ENCODE results near the gene DYRK1A. TPM values are rescaled to one million over a fixed set of nuclear protein-coding genes. Genes with fewer than 3 reads are reported as not detected.

Gene DYRK1A
- total RNA-seq, 3 donors from 2014 or later (not counting 1 experiment from before 2014, with no cell fraction given), result 149 to 166 (median 153) TPM

DNA sequence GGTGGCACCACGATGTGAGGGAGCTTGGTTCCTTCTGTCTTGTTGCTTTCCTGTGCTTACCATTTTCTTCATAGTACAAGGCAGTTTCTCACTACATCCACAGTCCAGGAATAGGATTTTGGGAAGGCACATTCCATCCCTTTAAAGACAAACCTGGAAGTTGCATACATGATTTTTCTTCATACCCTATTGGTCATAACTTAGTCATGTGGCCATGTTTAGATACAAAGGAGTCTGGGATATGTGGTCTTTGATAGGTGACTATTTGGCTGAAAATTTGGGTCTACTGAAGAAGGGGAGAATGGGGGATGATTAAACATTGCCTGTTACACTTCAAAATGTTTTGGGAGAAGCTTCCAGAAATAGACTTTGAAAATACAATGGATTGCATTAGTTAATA lies 7.0 kb downstream of the DYRK1A start:
- Mint-ChIP-seq H3K9me3 (no peaks in the 10 kb centered on the region), H3K4me3 (peak overlapping the region; percentile 21), H3K27me3 (ENCODE audit: low read depth in 2 of 2) (no peaks in the 10 kb centered on the region), H3K27ac (peak overlapping the region; percentile 86 to 97), H3K4me1 (peaks cover 85 to 86% of the 10 kb centered on the region in 2 donors), H3K36me3 (no peaks in the 10 kb centered on the region)
- Histone ChIP-seq H3K4me3 (ENCODE audit: low read length) (no peak overlapping the region), H3K27ac (ENCODE audit: low read length) (no peak overlapping the region), H3K36me3 (ENCODE audit: control insufficient read depth, insufficient read depth, low read length) (no peaks in the 10 kb centered on the region), H3K4me1 (ENCODE audit: control insufficient read depth, insufficient read depth, low read length) (peaks cover 46% of the 10 kb centered on the region), H3K9me3 (ENCODE audit: control insufficient read depth, insufficient read depth, low read length) (no peaks in the 10 kb centered on the region), H3K27me3 (ENCODE audit: control insufficient read depth, insufficient read depth, low read length) (no peaks in the 10 kb centered on the region)
- DNase-seq, result no peak
- TF ChIP-seq, protein P1, sequence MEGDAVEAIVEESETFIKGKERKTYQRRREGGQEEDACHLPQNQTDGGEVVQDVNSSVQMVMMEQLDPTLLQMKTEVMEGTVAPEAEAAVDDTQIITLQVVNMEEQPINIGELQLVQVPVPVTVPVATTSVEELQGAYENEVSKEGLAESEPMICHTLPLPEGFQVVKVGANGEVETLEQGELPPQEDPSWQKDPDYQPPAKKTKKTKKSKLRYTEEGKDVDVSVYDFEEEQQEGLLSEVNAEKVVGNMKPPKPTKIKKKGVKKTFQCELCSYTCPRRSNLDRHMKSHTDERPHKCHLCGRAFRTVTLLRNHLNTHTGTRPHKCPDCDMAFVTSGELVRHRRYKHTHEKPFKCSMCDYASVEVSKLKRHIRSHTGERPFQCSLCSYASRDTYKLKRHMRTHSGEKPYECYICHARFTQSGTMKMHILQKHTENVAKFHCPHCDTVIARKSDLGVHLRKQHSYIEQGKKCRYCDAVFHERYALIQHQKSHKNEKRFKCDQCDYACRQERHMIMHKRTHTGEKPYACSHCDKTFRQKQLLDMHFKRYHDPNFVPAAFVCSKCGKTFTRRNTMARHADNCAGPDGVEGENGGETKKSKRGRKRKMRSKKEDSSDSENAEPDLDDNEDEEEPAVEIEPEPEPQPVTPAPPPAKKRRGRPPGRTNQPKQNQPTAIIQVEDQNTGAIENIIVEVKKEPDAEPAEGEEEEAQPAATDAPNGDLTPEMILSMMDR (IDR thresholded peaks at IDR 0.05), result no peak
- ATAC-seq, result no peak
- no CpG with 5 or more reads among the region's 1 CpG for WGBS (ENCODE audit: insufficient coverage)
- intact Hi-C loops (cut with micrococcal nuclease), result loop anchor here (5.0 kb wide), 1 partner anchor 34 kb away; no protein-coding TSS in a partner anchor

DNA sequence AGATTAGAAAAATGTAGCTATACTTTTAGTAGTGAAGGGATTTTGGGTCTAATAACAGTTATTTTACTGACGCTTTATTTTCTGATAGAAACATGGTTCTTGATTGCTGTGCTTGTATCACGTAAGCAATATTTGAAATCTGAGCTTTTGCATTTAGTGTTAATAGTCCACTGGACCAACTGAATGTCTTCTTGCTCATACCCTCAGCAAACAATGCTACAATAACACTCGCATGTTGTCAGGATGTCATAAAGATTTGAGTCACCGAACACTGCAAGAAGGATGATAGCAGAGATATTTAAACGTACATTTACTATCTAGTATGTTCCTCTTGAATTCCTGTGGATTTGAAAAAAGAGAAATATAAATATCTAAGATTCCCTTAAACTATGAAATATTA lies 7.5 kb downstream of the DYRK1A start:
- no peaks in the 10 kb centered on the region for H3K9me3 ChIP-seq (ENCODE audit: control insufficient read depth, insufficient read depth, low read length)
- H3K27ac Mint-ChIP-seq, result peak overlapping the region; percentile 86 to 97
- no peaks in the 10 kb centered on the region for H3K36me3 ChIP-seq (ENCODE audit: control insufficient read depth, insufficient read depth, low read length)
- peaks cover 48% of the 10 kb centered on the region for H3K4me1 ChIP-seq (ENCODE audit: control insufficient read depth, insufficient read depth, low read length)
- TF ChIP-seq, protein P1 (IDR thresholded peaks at IDR 0.05), result no peak
- H3K36me3 Mint-ChIP-seq, result no peaks in the 10 kb centered on the region
- peak overlapping the region; percentile 40 for H3K27ac ChIP-seq (ENCODE audit: low read length)
- H3K27me3 ChIP-seq (ENCODE audit: control insufficient read depth, insufficient read depth, low read length), result no peaks in the 10 kb centered on the region
- H3K4me3 ChIP-seq (ENCODE audit: low read length), result no peak overlapping the region
- 72% methylated on average over 3 of the region's 5 CpGs for WGBS (ENCODE audit: insufficient coverage)
- ATAC-seq (no peak), DNase-seq (no peak)
- intact Hi-C loops (cut with micrococcal nuclease), result loop anchor here (5.0 kb wide), 1 partner anchor 33 kb away; no protein-coding TSS in a partner anchor
- no peaks in the 10 kb centered on the region for H3K9me3 Mint-ChIP-seq
- H3K4me3 Mint-ChIP-seq, result peak overlapping the region; percentile 70
- peaks cover 85 to 86% of the 10 kb centered on the region in 2 donors for H3K4me1 Mint-ChIP-seq
- no peaks in the 10 kb centered on the region for H3K27me3 Mint-ChIP-seq (ENCODE audit: low read depth in 2 of 2)

DNA sequence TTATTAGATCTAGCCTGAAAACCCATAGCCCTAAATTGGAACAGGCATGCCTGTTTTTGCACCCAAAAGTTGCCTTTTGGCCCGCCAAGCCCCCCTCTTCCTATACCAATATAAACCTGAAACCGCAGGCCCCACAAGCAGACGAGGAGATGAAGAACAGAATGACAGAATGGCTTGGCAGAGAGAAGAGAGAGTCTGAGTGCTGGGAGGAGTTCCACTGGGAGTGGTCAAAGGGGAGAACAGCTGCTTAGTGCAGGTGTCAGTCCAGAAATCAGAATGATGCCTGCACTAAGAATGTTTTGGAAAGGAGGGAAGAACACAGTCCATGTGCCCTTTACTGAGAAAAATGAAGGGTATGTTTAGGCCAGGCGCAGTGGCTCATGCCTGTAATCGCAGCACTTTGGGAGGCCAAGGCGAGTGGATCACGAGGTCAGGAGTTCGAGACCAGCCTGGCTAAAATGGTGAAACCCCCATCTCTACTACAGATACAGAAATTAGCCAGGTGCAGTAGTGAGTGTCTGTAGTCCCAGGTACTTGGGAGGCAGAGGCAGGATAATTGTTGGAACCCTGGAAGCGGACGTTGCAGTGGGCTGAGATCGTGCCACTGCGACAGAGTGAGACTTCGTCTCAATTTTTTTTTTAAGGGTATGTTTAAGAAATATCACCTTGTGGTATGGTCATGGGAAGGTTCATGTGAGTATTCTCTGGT lies 9.4 kb downstream of the DYRK1A start:
- 78% methylated on average over 9 of the region's 13 CpGs for WGBS (ENCODE audit: insufficient coverage)

More for the DNA sequence above, 9.4 kb downstream of the DYRK1A start:
- Histone ChIP-seq H3K27ac (ENCODE audit: low read length) (no peak overlapping the region), H3K4me1 (ENCODE audit: control insufficient read depth, insufficient read depth, low read length) (peaks cover 56% of the 10 kb centered on the region), H3K36me3 (ENCODE audit: control insufficient read depth, insufficient read depth, low read length) (no peaks in the 10 kb centered on the region), H3K27me3 (ENCODE audit: control insufficient read depth, insufficient read depth, low read length) (no peaks in the 10 kb centered on the region), H3K4me3 (ENCODE audit: low read length) (no peak overlapping the region), H3K9me3 (ENCODE audit: control insufficient read depth, insufficient read depth, low read length) (no peaks in the 10 kb centered on the region)
- DNase-seq (no peak), ATAC-seq (no peak)
- Mint-ChIP-seq H3K27me3 (ENCODE audit: low read depth in 2 of 2) (no peaks in the 10 kb centered on the region), H3K9me3 (no peaks in the 10 kb centered on the region), H3K27ac (peak overlapping the region; percentile 68 to 70), H3K4me3 (peak overlapping the region; percentile 63), H3K4me1 (peaks cover 84 to 86% of the 10 kb centered on the region in 2 donors), H3K36me3 (no peaks in the 10 kb centered on the region)
- intact Hi-C loops (cut with micrococcal nuclease), result no loop called here
- TF ChIP-seq, protein P1 (IDR thresholded peaks at IDR 0.05), result no peak

All from natural killer cell (primary cell).